GM12875 (cell line): ENCODE results near the gene SOX5.

Experiments used
- H3K4me3 ChIP-seq: one replicate; pipeline ENCODE4 v1.5.1; 2011; ENCODE audit warnings: low read depth, low read length, control low read depth
- TF ChIP-seq, protein P1 (sequence below): IDR thresholded peaks from 2 replicates; pipeline ENCODE4 v1.5.1; 2011; ENCODE audit warnings: low read depth, mild to moderate bottlenecking, control low read depth, inconsistent platforms, low read length, moderate library complexity, borderline replicate concordance; ENCODE audit not compliant: insufficient read depth

SOX5 gene

DNA sequence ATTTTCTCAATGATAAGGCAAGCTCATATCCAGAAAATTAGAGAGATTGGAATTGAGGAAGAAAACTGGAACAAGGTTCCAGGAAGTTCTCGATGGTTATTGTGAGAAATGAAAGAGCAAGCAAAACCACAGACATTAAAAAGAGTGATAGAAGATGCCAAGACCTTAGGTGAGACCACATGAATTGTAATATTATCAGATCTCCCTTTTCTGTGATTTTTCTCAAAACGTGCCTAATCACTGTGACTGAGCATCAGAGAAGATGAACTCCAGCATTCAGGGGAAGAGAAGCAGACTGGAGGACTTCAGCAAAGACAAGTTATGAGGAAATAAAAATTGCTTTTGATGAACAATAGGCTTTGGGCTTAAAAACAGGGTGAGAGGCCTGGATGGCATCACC, 278.8 kb downstream of the SOX5 start:
- TF ChIP-seq, protein P1, sequence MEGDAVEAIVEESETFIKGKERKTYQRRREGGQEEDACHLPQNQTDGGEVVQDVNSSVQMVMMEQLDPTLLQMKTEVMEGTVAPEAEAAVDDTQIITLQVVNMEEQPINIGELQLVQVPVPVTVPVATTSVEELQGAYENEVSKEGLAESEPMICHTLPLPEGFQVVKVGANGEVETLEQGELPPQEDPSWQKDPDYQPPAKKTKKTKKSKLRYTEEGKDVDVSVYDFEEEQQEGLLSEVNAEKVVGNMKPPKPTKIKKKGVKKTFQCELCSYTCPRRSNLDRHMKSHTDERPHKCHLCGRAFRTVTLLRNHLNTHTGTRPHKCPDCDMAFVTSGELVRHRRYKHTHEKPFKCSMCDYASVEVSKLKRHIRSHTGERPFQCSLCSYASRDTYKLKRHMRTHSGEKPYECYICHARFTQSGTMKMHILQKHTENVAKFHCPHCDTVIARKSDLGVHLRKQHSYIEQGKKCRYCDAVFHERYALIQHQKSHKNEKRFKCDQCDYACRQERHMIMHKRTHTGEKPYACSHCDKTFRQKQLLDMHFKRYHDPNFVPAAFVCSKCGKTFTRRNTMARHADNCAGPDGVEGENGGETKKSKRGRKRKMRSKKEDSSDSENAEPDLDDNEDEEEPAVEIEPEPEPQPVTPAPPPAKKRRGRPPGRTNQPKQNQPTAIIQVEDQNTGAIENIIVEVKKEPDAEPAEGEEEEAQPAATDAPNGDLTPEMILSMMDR, result no peak
- no peak overlapping the region for H3K4me3 ChIP-seq

- H3K4me3 ChIP-seq, result no peak overlapping the region
- TF ChIP-seq, protein P1, result no peak
Measured at GRCh38 chr12:23669691-23670090, 279.8 kb downstream of the SOX5 start.

DNA sequence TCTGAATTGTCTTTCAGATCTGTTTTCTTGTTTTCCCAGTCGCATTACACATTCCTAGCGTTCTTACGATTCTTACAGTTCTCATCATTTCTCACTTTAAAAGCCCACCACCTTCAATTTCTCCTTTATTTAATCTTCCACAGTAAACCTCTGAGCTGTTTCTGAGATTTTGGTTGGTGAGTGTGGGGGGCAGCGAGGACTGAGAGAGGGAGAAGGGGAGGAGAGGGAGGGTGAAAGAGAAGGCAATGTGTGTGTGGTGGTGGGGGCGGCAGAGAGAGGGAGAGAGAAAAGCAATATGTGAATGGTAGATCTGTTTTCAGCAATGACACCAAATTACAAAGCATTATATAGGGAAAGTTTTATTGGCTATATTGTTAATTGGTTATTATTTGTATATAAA, 282.6 kb downstream of the SOX5 start:
- H3K4me3 ChIP-seq, result no peak overlapping the region
- TF ChIP-seq, protein P1, result no peak

DNA sequence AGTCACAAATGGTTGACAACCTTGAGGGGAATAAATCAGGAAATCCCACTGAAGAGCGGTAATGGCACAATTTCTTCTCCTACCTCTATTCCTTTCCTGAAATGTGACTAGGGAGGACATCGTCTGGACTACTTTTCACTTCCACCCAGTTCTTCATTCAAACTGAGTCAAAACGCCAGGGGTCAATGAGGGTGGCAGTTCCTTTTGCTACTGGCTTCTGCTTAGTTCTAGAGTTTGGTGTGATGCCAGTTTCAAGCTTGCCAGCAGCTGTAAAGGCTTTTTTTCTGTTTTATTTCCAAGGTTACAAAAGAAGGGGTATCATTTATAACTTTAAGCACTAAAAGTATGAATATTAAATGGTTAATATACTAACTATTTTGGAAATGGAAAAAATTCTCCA, 286.5 kb downstream of the SOX5 start:
- TF ChIP-seq, protein P1, result no peak
- no peak overlapping the region for H3K4me3 ChIP-seq

GRCh38 chr12:23659131-23659530, 290.3 kb downstream of the SOX5 start:
- H3K4me3 ChIP-seq, result no peak overlapping the region

GRCh38 chr12:23657598-23657997, 291.9 kb downstream of the SOX5 start:
- TF ChIP-seq, protein P1, result no peak
- no peak overlapping the region for H3K4me3 ChIP-seq

More at GRCh38 chr12:23659131-23659530, 290.3 kb downstream of the SOX5 start:
- TF ChIP-seq, protein P1, result no peak

GRCh38 chr12:23655884-23656283, 293.6 kb downstream of the SOX5 start:
- no peak overlapping the region for H3K4me3 ChIP-seq
- TF ChIP-seq, protein P1, result no peak
